Measurements from ENCODE around the gene SCNN1A. TPM values are rescaled to one million over a fixed set of nuclear protein-coding genes. Genes with fewer than 3 reads are reported as not detected.
A peak's percentile ranks its signal among the peaks of the same experiment; 100 is the strongest.

SCNN1A gene
- total and polyA plus RNA-seq, 2 donors (not counting 3 experiments of a cell fraction or from before 2014, with no cell fraction given) = 0.12 to 0.18 TPM

GRCh38 chr12:6420364-6420763, 45.0 kb upstream of the SCNN1A start:
- Histone ChIP-seq H3K79me2 (ENCODE audit: control insufficient read depth, insufficient read depth, low read length) (no peaks in the 10 kb centered on the region), H3K27ac (ENCODE audit: insufficient read depth, low read depth, low read length) (no peak overlapping the region), H3K27me3 (ENCODE audit: control insufficient read depth in 2 of 2, insufficient read depth in 2 of 2, low read length in 2 of 2) (no peaks in the 10 kb centered on the region), H3K9me3 (replicated peaks; ENCODE audit: control insufficient read depth, insufficient read depth, low read length) (no peaks in the 10 kb centered on the region), H3K4me1 (ENCODE audit: control insufficient read depth, extremely low read depth, insufficient read depth, low read length) (no peaks in the 10 kb centered on the region), H3K4me3 (replicated peaks in 1 of 3; ENCODE audit: insufficient read depth in 1 of 3, low read depth in 1 of 3, low read length in 3 of 3) (no peak overlapping the region), H3K9me1 (replicated peaks; ENCODE audit: control insufficient read depth, extremely low read depth, insufficient read depth, low read length) (no peaks in the 10 kb centered on the region), H3K36me3 (ENCODE audit: control insufficient read depth in 2 of 2, extremely low read depth in 1 of 2, insufficient read depth in 2 of 2, low read length in 2 of 2) (no peaks in the 10 kb centered on the region), H2AFZ (ENCODE audit: low read depth, low read length) (no peak overlapping the region), H3K4me2 (ENCODE audit: insufficient read depth, low read length) (no peak overlapping the region), H3K9ac (replicated peaks; ENCODE audit: extremely low read depth, insufficient read depth, low read length) (no peak overlapping the region), H4K20me1 (replicated peaks; ENCODE audit: control insufficient read depth, extremely low read depth, insufficient read depth, low read length) (no peaks in the 10 kb centered on the region)
- DNase-seq (ENCODE audit: low read depth, low spot score) (no peak), FAIRE-seq (peak; percentile 46)
- POLR2A ChIA-PET = no interaction called here
- dilution Hi-C loops (cut with MboI; ENCODE audit: extremely low pct_ligation_motif_present, low sequenced_read_pairs) (no loop called here), intact Hi-C loops (cut with micrococcal nuclease) (no loop called here)
- TF ChIP-seq GATA2 (IDR thresholded peaks at IDR 0.05; ENCODE audit: insufficient read depth, insufficient read length, low read depth, low read length) = no peak
- CTCF ChIA-PET = interaction anchor here (1.2 kb wide), 1 partner anchor 45 kb away, joined by 3 read pairs; no protein-coding TSS in a partner anchor
- no TSS peak for BruUV-seq (replicated peaks)

- Histone ChIP-seq H2AFZ (ENCODE audit: low read depth, low read length) (no peak overlapping the region), H3K36me3 (ENCODE audit: control insufficient read depth in 2 of 2, extremely low read depth in 1 of 2, insufficient read depth in 2 of 2, low read length in 2 of 2) (no peaks in the 10 kb centered on the region), H3K9ac (replicated peaks; ENCODE audit: extremely low read depth, insufficient read depth, low read length) (no peak overlapping the region), H3K79me2 (ENCODE audit: control insufficient read depth, insufficient read depth, low read length) (no peaks in the 10 kb centered on the region), H3K9me3 (replicated peaks; ENCODE audit: control insufficient read depth, insufficient read depth, low read length) (no peaks in the 10 kb centered on the region), H3K4me3 (replicated peaks in 1 of 3; ENCODE audit: insufficient read depth in 1 of 3, low read depth in 1 of 3, low read length in 3 of 3) (no peak overlapping the region), H3K27me3 (ENCODE audit: control insufficient read depth in 2 of 2, insufficient read depth in 2 of 2, low read length in 2 of 2) (no peaks in the 10 kb centered on the region), H3K4me1 (ENCODE audit: control insufficient read depth, extremely low read depth, insufficient read depth, low read length) (no peaks in the 10 kb centered on the region), H3K4me2 (ENCODE audit: insufficient read depth, low read length) (no peak overlapping the region), H3K9me1 (replicated peaks; ENCODE audit: control insufficient read depth, extremely low read depth, insufficient read depth, low read length) (no peaks in the 10 kb centered on the region), H3K27ac (ENCODE audit: insufficient read depth, low read depth, low read length) (no peak overlapping the region), H4K20me1 (replicated peaks; ENCODE audit: control insufficient read depth, extremely low read depth, insufficient read depth, low read length) (no peaks in the 10 kb centered on the region)
- DNase-seq (ENCODE audit: low read depth, low spot score) (no peak), FAIRE-seq (no peak)
- no TSS peak for BruUV-seq (replicated peaks)
- intact Hi-C loops (cut with micrococcal nuclease) (no loop called here), dilution Hi-C loops (cut with MboI; ENCODE audit: extremely low pct_ligation_motif_present, low sequenced_read_pairs) (no loop called here)
- ChIA-PET POLR2A (no interaction called here), CTCF (interaction anchor here (2.5 kb wide), 1 partner anchor 47 kb away, joined by 9 read pairs; no protein-coding TSS in a partner anchor)
- TF ChIP-seq, protein P1, sequence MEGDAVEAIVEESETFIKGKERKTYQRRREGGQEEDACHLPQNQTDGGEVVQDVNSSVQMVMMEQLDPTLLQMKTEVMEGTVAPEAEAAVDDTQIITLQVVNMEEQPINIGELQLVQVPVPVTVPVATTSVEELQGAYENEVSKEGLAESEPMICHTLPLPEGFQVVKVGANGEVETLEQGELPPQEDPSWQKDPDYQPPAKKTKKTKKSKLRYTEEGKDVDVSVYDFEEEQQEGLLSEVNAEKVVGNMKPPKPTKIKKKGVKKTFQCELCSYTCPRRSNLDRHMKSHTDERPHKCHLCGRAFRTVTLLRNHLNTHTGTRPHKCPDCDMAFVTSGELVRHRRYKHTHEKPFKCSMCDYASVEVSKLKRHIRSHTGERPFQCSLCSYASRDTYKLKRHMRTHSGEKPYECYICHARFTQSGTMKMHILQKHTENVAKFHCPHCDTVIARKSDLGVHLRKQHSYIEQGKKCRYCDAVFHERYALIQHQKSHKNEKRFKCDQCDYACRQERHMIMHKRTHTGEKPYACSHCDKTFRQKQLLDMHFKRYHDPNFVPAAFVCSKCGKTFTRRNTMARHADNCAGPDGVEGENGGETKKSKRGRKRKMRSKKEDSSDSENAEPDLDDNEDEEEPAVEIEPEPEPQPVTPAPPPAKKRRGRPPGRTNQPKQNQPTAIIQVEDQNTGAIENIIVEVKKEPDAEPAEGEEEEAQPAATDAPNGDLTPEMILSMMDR (IDR thresholded peaks at IDR 0.05; ENCODE audit: extremely low read depth in 1 of 2, insufficient read depth in 1 of 2, low read depth in 1 of 2, low read length in 2 of 2) = no peak
- TF ChIP-seq POLR2A (IDR thresholded peaks at IDR 0.05; ENCODE audit: low read depth, low read length) = no peak
Observed at GRCh38 chr12:6418796-6419195, 43.4 kb upstream of the SCNN1A start.
